Mucosa of gallbladder (tissue), 1 donor: ENCODE measurements around the gene GTF3C1. TPM values are rescaled to one million over a fixed set of nuclear protein-coding genes. Genes with fewer than 3 reads are reported as not detected.

Experiments used
- DNase-seq: peaks from one replicate; pipeline ENCODE4 v3.0.0-alpha.2; 2020; ENCODE audit warnings: low spot score
- total RNA-seq: library from RNA; stranded (reverse); gene quantifications from one replicate; pipeline ENCODE4 v1.2.1, GENCODE V29; 2021
- donor health status: DM: no; HTN: no; CAD: no.

GTF3C1 gene
- total RNA-seq, 1 donor from 2014 or later, result 70.9 TPM

DNA sequence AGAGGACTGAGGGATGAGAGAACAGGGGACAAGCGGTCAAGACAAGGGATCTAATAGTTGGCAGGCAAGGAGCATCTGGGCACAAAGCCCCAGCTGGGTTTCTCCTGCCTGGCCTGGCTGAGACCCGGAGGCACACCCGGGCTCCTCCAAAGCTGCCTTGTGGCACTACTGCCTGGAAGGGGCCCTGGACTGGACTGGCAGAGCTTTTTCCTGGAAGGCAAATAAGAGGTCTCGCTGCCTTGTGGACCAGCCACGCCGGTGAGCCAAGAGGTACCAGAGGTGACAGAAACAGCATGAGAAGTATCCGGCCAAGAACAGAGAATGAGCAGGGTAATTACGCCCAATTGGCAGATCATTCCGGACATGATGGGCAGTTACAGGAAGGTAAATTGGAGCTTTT is 64.6 kb downstream of the GTF3C1 start:
- DNase-seq, result no peak

DNA sequence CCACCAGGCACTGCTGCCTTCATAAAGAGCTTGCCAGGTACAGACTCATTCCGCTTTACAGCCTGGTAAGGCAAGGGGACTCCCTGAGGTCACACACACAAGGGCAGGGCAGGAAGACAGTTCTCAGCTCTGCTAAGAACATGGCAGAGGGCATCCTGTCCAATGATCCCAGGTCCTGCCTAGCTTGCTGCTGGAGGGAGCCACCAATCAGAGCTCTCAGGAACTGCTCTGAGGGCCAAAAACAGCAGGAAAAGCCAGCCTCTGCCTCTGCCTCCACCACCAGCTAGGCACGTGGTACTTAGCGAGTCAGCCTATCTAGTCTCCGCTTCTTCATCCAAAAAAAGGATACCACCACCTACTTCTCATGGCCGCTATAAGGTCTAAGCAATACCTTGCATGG is 66.1 kb downstream of the GTF3C1 start:
- no peak for DNase-seq

DNA sequence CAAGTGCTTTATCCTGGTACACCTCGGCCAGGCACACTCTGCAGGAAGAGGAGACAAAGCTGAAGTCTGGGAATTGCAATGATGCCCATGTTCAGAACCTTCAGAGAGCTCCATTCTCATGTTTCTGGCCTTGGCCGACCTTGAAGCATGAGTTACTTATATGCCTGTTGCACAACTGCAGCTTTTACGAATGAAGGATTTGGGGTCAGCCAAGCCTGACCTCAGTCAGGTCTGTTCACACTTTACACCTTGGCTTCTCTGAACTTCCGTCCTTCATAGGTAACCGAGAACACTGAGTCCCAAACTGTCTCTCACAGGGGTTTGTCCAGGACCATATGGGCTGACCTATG is 66.7 kb downstream of the GTF3C1 start:
- DNase-seq, result no peak

DNA sequence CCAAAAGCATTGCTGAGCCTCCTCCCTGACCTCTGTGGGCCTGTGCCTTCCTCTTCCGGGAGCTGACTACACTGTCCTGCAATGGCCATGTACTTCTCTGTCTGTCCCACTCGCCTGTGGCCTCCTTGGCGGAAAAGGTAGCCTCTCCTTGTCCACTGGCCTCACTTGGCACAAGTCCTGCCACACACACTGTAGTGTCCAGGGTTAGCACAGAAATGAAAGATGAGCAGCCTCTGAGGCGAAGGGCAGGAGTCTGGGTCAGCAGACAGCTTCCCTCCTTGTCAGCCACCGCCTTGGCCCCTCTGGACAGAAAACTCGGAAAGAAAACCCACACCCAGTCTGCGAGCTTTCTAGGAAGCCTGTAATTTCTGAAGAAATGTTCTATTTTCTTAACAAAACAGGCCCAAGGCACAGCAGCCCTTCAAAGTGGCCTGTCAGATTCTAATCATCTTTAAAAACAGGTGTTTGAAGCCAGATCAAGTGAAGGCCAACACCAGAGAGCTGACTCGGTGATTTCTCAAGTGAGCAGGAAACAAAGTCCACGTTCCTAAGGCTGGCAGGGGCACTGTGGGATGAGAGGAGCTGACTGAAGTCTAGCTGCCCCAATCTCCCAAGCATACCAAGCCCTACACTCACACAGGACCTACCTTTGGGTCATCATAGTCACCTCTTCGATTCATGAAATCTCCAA is 67.2 kb downstream of the GTF3C1 start:
- no peak for DNase-seq

DNA sequence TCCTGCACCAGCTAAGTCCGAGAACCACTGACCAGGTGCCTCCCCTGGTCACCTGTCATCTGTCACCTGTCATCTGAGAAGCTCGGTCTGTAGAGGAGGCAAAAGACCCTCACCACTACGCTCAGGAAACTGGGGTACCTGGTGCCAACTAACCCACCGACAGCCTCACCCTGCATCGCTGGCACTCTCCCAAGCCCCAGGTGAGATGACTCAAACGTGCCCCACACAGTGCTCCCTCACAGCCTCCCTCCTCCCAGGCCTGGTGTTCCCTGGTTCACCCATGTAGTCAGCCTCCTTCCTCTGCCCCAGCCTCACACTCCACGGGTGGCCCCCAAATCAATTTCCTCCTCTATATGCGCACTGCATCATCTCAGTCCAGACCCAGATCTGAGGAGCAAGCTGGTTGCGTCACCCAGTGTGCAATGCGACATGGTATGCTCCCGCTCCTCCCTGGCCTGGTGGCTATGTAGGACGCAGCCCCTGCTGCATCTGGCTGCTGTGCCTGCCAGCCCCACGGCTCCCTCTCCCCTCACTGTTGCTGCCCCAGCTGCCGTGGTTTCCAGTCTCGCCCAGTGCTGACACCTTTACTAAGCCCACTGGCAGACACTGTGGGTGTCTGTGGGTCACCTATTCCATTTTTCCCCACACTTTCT is 68.3 kb downstream of the GTF3C1 start:
- no peak for DNase-seq

DNA sequence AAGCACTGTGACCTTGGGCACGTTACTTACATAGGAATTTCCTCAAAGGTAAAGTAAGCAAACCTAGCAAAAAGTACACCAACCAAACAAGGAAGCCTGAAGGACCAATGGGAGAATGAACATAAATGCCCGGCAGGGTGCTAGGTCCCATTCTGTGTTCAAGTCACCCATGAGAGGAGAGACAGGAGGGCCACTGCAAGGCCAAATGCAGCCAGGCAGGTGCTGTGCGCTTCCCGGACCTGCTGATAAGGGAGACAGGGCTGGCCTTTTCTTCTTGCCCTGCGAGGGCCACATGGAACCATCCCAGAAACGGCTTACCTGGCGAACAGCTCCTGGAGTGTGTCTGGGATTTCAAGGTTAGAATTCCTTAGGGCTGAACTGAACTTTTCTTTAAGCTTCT is 69.0 kb downstream of the GTF3C1 start:
- DNase-seq, result no peak

DNA sequence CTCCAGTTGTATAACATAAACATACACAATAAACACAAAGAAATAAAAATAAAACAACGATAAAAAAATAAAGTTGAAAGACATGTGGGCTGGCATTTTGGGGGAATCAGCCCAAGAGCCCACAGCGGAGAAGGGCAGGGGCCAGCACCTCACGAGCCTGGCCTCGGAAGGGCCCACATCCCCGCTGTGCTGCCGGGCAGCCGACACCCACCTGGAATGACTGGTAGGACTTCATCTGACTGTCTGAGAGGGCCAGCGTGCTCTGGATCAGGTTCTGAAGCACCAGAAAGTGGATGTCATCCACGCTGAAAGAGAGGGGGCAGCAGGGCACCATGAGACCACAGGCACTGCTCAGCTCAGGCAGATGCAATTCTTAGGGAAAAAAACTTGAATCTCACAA is 73.5 kb downstream of the GTF3C1 start:
- DNase-seq, result no peak

DNA sequence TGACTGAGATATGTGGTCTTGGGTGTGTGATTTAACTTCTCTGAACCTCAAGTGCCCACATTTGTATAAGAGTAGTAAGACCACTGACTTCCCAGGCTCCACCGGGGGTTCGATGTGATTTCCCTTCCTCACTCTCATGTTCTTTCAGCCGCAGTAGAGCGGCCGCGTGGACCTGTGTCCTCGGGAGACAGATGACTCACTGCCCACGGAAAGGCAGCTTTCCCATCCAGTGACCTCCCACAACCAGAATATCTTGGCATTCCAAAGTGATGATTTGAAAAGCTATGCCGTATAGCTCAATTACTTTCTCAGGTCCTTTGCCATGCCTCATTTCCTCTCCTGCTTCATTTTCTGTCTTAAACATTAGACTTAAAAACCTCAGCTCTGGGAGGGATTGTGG is 74.2 kb downstream of the GTF3C1 start:
- DNase-seq, result no peak

DNA sequence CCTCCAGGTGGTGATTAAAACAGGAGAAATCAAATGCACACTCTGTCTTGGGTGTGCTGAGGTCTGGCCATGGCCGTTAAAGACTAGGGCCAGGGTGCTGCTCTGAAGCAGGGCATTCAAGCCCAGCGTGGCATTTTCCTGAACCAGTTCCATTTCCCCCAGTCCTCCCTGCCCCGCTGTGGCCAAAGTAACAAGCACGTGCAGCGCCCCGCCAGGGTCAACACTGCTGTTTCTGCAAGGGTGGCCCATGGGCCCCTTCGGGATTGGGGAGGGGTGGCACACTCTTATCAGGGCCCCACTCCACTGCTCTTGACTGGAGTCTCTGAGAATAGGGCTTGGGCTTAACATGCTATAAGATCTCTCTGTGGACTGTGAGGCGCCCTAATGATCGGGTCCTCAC is 74.8 kb downstream of the GTF3C1 start:
- DNase-seq, result no peak

DNA sequence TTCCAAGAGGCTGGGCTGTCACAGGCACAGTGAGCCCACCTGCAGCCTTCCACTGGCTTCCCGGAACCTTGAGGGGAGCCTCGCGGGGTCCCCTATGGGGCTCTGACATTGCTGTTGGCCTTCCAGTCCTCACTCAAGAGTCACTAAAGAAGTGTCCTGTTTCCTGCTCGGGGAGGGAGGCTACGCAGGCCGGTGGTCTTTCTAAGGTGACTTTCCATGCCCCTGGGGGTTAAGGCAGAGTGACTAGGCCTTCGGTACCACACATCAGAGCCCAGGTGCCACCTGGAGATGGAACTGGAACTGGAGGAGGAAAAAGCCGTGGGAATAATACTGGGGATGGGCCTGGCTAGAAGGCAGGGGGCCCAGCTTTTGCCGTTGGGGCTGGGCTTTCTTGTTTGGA is 75.7 kb downstream of the GTF3C1 start:
- no peak for DNase-seq

DNA sequence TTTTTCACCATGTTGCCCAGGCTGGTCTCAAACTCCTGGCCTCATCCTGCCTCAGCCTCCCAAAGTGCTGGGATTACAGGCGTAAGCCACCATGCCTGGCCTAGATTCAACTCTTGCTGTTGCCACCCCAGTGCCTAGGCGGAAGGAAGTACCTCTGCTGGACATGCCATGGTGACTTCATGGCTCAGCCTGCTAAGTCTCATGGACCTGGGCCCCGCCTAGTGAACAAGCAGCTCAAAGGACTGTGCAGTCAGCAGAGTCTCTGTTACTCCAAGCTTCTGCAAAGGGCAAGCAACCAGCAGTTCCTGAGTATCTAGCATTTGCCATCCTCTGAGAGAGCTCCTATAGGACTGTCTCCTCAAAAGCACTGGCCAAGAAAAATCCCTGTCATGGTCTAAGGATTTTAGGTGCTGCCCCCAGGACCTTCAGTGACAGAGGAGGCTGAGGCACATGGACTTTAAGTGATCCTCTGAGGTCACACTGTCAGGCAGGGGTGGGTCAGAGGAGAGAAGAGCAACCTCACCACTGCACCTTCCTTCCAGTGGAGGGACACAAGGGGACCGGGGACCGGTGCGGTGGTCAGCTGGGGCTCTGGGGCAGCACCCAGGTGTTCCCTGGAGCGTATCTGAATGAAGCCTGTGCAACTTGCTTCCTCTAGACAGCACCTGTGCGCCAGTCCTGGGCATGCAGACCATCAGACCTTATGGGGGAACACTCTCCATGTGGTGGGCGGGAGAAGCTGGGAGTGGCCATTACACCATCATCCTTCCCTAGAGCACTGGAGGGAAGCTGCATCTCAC is 76.4 kb downstream of the GTF3C1 start:
- DNase-seq, result no peak

DNA sequence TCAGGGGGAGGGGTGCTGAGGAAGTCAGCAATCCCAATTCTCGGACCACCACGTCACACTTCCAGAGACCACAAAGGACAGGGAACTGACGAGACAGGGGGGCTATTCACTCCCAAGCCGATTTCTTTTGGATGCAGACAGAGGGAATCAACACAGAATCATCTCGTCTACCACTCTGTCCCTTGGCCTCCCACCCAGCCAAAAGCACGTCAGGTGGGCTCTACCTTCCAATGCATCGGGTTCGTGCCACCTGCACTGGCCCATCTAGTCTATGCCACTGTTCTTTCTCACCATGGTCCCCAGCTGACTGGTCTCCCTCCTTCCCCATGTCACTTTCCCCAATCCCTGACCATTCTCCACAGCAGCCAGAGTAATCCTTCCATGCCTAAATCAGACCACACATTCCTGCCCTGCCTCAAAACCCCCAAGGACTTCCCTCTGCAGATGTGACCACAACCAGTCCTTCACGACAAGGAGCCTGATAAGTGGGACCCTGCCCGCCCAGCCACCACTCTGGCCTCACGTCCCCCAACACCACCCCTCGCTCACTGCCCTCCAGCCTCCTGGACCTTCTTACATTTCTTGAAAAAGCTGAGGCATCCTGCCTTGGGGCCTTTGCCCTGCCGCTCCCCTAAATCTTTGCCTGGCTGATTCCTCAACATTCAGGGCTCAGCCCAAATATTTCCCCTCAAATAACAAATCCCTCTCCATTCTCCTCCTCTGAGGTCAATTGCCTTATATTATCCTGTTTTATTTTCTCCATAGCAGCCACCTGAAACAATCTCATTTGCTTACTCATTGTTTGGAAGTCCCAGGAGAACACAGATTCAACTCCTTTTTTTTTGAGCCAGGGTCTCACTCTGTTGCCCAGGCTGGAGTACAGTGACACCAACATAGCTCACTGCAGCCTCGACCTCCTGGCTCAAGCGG is 77.4 kb downstream of the GTF3C1 start:
- DNase-seq, result no peak

DNA sequence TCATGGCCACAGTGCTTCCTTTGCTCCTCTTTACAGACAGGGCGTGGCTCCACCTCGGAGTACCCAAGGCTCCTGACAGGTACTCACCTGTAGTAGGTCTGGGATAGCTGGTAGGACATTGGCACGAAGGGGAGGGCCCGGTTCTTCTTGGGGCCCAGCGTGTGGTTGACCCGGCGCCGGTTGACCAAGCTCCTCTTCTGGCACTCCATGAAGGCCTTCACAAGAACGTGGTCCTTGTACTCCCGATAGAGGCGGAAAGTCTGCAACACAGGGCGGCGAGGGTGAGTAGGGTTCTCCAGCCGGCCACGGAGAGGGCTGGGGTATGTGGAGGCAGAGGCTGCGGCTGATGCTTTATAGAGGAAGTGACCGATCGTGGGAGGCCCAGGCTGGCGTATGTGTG is 78.1 kb downstream of the GTF3C1 start:
- DNase-seq, result no peak

DNA sequence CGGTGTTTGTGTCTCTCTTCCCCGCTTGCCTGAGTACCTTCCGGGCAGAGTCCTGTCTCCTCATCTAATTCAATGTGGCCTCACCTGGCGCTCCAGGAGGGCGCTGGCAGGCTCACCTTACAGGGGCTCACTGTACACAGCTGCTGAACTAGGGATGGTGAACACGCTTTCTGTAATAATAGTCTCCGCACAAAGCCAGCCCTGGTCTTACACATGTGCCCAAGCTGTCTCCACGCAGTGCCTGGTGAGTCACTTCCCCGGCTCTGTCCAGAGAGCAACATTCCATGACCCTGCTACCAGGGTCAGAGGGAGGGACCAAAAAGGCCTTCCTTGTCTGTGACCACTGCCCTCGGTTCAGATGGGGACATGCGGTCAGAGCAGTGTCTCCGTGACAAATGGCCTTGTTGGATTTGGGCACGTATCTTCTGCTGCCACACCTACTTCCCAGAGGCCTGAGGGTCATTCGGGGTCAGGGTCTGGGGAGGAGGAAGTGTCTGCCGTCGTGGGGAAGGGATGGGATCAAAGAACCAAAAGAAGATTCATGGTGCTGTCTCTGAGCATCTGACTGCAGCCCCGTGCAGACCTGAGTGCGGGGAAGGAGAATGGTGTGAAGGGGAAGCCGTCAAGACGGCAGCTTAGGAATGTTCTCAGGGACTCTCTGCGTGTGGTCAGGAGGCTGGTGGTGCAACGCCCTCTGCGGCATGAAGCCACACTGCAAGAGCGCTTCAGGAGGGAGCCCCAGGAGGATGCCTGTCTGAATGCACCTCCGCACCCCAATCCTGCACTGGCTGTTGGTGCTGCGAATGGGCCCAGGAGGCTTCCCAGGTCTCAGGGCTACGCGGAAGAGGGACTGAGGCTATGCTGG is 78.9 kb downstream of the GTF3C1 start:
- DNase-seq, result no peak

DNA sequence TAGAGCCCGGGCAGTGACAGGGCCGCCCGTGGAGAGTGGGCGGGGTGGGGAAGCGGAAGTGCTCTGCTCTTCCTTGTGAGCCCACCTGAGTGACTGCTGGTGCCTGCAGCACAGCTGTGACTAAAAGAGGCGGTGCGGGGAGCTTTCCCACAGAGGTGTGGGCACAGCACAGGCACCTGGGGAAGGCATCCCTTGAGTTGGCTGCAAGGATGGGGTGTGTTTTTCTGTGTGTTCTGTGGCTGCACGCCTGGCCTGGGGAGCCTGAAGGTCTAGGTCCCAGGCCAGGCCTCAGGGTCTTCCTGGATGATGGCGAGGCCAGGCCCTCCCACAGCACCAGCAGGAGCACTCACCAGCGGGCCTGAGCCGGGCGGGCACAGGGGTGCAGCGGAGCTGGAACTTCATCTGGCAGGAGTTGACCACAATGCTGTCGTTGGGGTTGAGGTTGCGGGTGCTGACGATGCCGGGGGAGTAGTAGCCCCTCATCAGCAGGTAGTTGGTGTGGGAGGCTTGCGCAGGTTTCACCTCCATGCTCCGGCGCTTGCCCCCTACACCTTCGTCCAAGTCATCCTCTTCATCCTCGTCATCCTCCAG is 80.7 kb downstream of the GTF3C1 start:
- DNase-seq, result no peak

DNA sequence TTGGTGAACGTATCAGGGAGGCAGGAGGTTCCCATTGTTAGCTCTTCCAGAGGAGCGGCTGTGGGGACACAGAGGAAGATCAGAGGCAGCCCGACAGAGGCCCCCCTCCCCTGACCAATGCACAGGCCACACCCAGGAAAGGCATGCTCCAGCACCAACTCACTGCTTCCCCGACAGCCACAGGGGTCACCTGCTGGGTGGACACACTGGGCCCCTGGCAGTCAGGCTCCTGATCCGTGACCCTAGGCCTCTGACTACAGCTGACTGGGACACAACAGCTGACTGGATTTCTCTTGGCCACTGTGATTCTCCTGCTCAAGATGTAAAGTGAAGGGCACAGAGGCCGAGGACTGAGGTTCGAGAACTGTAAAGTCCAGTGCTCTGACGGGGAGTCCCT is 84.2 kb downstream of the GTF3C1 start:
- DNase-seq, result no peak

DNA sequence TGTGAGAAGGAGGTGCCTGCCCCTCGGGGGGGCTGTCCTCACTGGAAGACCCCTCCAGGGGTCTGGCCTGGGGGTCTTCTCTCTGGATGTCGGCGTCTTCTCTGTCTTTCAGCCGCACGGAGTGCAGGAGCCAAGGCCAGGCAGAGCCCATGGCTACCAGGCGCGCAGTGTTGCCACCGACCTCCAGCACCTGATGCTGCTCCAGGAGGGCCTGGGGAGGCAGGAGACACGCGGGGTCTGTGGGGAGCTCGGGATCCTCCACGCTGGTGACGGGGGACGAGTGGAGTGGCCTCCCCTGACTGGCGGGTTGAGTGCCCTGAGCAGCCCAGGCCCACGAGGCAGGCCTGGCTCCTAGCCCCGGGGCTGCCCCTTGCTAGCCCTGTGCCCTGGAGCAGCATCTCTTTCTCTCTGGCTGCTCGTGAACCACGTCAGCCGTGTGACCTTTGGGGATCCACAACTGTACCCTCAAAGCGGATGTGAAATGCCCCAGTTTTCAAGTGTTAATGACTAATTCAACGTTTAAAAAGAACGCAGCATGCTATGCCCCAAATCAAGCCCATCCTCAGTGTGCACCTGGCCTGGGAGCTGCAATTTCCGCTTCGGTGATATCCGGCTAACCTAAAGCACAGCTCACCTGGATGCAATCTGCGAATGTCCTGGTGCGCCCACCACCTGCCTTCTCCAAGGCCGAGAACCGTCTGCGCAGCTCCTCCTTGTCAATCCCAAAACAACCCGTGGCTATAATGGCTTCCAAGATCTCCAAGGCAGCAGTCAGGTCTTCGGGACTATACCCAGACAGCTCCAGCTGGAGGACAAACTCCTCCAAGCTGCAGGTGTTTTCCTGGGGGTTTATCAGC is 84.9 kb downstream of the GTF3C1 start:
- no peak for DNase-seq

DNA sequence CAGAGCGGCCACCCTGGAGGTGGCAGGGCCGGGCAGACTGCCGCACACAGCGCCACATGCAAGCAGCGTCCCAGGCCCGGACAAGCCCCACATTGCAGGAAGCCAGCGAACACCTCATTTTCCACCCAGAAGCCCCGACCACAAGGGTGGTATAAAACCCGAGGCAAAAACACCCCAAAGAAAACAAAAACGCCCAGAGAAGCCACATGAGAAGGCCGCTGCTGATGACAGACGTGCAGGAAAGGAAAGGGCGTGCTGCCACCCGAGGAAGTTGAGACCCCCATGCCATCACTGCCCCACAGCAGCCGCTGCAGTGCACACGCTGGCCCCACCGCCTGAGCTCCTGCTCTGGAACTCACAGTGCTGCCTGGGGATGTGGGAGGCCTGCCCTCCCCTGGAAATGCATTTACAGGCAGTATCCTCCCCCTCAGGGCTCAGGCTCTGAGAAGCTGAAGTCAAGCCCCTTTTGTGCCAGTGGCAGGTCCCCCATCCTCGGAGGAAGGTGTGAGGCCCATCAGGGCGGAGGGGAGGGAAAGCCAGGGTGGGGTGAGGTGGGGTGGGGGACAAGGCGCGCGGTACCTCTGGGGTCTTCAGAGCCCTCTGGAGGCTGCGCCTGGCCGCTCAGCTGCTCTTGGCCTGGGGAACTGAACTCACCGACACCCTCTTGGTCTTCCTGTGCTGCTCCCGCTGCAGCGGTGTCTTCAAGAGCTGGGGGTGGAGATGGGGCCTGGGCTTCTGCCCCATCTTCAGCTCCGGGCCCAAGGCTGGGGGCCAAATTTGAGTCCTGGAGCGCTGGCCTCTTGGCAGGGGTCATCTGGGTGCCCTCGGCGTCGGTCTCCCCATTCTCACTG is 85.7 kb downstream of the GTF3C1 start:
- no peak for DNase-seq
